GM12864 (cell line): ENCODE data around the gene INHBB.

ENCODE experiments used
- DNase-seq: peaks from one replicate; pipeline ENCODE4 v3.0.0-alpha.2; 2011; ENCODE audit warnings: low read depth
- H3K4me3 ChIP-seq: 2 replicates; pipeline ENCODE4 v1.5.1; 2011; ENCODE audit warnings: mild to moderate bottlenecking, low read depth, low read length, control low read depth
- TF ChIP-seq, protein P1 (sequence below): IDR thresholded peaks from 2 replicates; pipeline ENCODE4 v1.5.1; 2011; ENCODE audit warnings: low read depth, mild to moderate bottlenecking, moderate library complexity, low read length, control low read depth, inconsistent platforms; ENCODE audit errors: missing control alignments

The INHBB gene

DNA sequence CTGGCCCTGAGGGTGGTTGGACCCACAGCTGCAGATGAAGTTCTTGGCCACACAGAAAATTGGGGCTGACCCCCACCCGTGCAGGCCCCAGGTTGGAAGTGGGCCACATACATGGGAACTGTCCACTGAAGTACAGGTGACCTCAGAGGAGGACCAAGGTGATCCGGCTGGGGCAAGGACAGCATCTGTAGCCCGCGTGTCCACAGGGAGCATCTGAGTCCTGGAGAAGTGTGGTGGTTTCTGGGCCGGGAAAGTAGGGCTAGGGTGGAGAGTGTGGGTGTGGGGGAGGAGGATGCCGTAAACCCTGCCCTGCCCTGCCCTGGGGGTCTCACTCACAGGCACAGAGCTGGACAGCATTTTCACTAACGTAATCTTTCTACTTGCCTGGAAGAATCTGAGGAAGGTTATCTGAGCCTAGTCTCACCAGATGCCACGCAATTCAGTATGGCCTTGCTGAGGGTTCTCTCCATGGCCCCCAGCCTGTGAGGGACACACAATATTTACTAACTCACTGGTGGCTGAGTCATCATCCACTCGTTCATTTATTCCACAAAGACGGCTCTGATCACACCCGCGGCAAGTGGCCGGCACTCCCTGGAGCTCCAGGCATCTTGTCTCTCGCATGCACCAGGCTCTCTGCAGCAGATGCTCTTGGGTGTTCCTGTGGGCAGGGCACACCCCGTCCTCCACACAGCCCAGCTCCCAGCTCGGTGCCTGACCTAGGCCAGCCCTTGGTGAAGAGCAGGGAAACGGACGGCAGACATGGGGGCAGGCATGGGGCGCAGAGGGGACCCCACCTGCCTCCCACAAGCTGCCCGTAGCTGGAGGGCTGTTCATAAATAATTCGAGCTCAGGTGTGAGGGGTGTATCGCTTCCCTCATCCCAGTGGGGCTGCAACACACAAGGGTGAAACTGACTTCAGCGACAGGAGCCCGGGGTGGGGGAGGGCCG is 51.2 kb downstream of the INHBB start:
- H3K4me3 ChIP-seq, result no peak overlapping the region
- DNase-seq, result no peak
- TF ChIP-seq, protein P1, sequence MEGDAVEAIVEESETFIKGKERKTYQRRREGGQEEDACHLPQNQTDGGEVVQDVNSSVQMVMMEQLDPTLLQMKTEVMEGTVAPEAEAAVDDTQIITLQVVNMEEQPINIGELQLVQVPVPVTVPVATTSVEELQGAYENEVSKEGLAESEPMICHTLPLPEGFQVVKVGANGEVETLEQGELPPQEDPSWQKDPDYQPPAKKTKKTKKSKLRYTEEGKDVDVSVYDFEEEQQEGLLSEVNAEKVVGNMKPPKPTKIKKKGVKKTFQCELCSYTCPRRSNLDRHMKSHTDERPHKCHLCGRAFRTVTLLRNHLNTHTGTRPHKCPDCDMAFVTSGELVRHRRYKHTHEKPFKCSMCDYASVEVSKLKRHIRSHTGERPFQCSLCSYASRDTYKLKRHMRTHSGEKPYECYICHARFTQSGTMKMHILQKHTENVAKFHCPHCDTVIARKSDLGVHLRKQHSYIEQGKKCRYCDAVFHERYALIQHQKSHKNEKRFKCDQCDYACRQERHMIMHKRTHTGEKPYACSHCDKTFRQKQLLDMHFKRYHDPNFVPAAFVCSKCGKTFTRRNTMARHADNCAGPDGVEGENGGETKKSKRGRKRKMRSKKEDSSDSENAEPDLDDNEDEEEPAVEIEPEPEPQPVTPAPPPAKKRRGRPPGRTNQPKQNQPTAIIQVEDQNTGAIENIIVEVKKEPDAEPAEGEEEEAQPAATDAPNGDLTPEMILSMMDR, result no peak

DNA sequence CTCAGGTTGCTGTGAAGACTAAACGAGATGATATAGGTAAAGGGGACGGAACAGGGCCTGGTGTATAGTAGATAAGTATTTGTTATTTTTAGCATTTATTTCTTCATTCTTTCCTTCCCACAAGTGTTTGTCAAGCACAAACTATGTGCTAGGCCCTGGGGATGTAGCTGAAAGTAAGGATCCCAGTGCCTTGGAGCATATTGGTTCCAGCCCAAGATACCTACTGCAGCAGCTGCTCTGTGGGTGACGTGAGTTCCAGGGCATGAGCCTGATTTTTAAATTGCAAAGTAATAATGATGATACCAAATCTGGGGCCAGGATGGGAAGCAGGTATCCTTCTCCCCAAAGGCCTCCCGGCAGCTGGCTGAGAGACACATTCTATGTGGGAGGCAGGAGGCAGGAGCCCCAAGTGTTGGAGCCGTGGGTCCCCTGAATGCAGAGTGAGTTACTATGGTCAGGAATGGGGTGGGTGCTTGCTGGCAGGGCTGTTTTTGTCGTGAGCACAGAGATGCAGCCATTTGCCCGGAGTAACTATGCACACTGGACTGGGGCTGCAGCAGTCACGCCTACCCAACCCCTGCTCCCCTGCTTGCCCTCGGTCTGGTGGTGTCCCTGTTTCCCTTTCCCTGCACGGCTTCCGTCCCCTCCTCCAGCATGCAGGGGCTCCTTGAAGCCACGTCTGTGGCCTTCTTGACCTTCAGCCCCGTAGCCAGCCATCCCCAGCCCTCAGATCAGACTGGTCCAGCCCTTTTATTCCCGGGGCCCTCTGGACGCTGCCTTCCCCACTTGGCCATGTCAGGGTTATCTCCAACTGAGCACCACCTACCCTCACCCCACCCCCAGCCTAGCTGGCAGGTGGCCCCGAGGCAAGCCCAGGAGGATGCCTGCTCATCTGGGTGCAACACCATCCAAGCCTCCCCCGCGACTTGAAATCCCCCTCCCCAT is 52.4 kb downstream of the INHBB start:
- DNase-seq, result no peak
- no peak overlapping the region for H3K4me3 ChIP-seq
- TF ChIP-seq, protein P1, result no peak

DNA sequence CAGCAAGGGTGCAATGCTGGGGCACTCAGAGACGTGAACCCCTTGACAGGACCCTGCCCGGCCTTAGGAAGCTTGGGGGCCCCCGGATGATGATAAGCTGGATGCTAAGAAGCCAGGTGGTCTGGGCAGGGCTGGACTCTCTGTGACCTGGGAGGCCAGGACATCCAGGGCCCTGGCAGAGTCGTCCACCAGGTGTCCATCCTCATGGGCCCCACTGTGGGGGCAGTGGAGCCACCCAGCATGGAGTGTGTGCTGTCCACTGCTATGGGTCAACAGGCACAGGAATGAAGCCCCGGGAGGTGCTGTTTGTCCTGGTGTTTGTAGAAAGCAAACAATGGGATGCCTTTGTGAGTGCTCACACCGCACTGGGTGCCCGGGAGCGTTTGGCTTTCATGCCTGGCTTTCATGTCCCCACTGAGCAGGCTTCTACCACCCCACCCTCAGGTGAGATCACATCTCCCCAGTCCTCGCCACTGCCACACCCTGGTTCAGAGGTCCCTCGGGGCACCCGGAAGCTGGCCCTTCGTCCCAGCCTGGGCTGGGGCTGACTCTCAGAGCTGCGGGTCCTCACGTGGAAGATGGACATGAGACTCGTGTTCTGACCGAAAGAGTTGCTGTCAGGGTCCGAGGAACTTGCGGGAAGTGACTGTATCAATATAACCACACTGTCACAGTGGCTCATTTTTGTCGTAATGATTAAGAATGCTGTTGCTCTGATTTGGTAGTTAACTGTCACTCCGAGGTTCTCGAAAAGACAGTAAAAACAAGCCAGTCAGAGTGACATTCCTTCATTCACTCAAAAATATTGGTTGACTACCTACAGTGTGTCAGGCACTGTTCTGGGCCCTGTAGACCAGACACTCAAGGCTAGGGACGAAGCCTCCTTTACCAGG is 53.3 kb downstream of the INHBB start:
- no peak overlapping the region for H3K4me3 ChIP-seq
- TF ChIP-seq, protein P1, result no peak
- DNase-seq, result no peak

DNA sequence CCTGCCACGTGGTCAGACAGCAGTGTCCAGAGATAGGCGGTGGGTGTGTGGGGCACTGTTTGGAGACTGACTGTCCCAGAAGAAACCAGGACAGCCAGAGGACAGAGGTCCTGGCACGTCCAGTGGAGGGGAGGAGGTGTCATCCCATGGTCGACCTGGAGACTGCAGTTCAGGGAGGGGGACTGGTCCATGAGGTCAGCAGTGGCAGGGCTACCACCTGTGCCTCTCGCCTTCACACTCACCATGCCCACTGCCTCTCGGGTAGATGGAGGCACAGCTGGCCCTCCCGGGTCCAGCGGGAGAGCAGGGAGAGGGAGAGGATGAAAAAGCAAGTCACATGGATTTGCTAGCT is 53.9 kb downstream of the INHBB start:
- TF ChIP-seq, protein P1, result no peak
- no peak for DNase-seq
- H3K4me3 ChIP-seq, result no peak overlapping the region

DNA sequence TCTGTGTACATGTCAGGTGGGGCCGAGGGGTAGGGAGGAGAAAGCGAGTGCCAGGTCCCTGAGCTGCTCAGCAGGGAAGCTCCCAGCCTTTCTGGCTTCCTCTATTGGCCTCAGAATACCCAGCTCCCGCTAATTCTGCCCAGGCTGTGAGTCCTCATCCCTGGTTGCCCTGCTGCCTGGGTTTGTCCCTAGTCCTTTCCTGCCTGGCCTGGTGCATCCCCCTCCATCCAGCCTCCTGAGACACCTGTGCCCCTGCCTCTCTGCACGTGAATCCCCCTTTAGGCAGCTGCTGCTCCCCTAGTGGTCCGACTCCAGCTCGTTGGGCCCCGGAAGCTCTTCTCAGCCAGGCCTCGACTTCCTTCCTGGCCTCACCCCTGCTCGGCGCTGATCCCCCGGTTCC is 54.6 kb downstream of the INHBB start:
- TF ChIP-seq, protein P1, result no peak
- no peak for DNase-seq
- H3K4me3 ChIP-seq, result no peak overlapping the region
